K562 treated with DMSO at 1 percent for 48 hours (cell line): ENCODE results near the gene TIMM13. TPM values are rescaled to one million over a fixed set of nuclear protein-coding genes. Genes with fewer than 3 reads are reported as not detected.

ENCODE experiments used
- total RNA-seq: library from RNA; unstranded; fragments of 300-600 nt; gene quantifications from 2 replicates; pipeline ENCODE4 v1.2.3, GENCODE V29; 2022; ENCODE audit warnings: low replicate concordance; ENCODE audit errors: extremely low read depth

Gene TIMM13
- total RNA-seq: not detected in 2 replicates

GRCh38 chr19:2427429-2428320 lies at the start of gene TIMM13:
Gene TIMM13 (minus strand): TSS chr19:2427586. CDS start chr19:2427533, 53 bp downstream.

GRCh38 chr19:2475702-2476450 lies 48.5 kb upstream of the TIMM13 start, which contains the start of gene GADD45B:
Gene GADD45B (plus strand): TSS chr19:2476127. CDS start chr19:2476359, 232 bp downstream.

Other genes starting within 250 kb of the TIMM13 start
- 447 TPM in 1 of 2 replicates, not detected in the other for gene PLEKHJ1, start 191.3 kb downstream of the TIMM13 start, total RNA-seq
- not detected in 2 replicates for gene SF3A2, start 190.8 kb downstream of the TIMM13 start, total RNA-seq
- 225 TPM in 1 of 2 replicates, not detected in the other for gene AMH, start 178.3 kb downstream of the TIMM13 start, total RNA-seq
- gene JSRP1, start 171.2 kb downstream of the TIMM13 start, total RNA-seq: not detected in 2 replicates
- gene PEAK3, start 145.4 kb downstream of the TIMM13 start, total RNA-seq: not detected in 2 replicates
- not detected in 2 replicates for gene LINGO3, start 119.4 kb downstream of the TIMM13 start, total RNA-seq
- gene LSM7, start 99.0 kb downstream of the TIMM13 start, total RNA-seq: not detected in 2 replicates
- not detected in 2 replicates for gene SPPL2B, start 98.9 kb downstream of the TIMM13 start, total RNA-seq
- not detected in 2 replicates for gene TMPRSS9, start 67.3 kb downstream of the TIMM13 start, total RNA-seq
- not detected in 2 replicates for gene LMNB2, start 29.4 kb upstream of the TIMM13 start, total RNA-seq
- gene GADD45B, start 48.5 kb upstream of the TIMM13 start, total RNA-seq: not detected in 2 replicates